ENCODE data around the gene PCDHGB5. TPM values are rescaled to one million over a fixed set of nuclear protein-coding genes. Genes with fewer than 3 reads are reported as not detected.

PCDHGB5 gene
- total and polyA plus RNA-seq, 2 donors (not counting 3 experiments of a cell fraction or from before 2014, with no cell fraction given), result 10.1 to 14.4 TPM

GRCh38 chr5:141373673-141374317 is 24.0 kb upstream of the PCDHGB5 start, which contains the start of gene PCDHGA6:
PCDHGA6 (plus strand) TSS chr5:141373891; CDS start chr5:141374084, 193 bp downstream.
- dilution Hi-C loops (cut with MboI; ENCODE audit: extremely low pct_ligation_motif_present, low sequenced_read_pairs) (no loop called here), intact Hi-C loops (cut with micrococcal nuclease) (loop anchor here (1.0 to 5.0 kb wide), 2 partner anchors 49 to 187 kb away; partner anchors contain the start of gene PCDHGA11)
- H3K4me3 ChIP-seq (replicated peaks in 1 of 3; ENCODE audit: insufficient read depth in 1 of 3, low read depth in 1 of 3, low read length in 3 of 3), result peak within 1 kb of the TSS in 2 of 3 experiments; percentile 31 to 41
- TF ChIP-seq EZH2 (IDR thresholded peaks at IDR 0.05; ENCODE audit: borderline replicate concordance, low read depth, low read length, severe bottlenecking), result no peak
- TF ChIP-seq, protein P1, sequence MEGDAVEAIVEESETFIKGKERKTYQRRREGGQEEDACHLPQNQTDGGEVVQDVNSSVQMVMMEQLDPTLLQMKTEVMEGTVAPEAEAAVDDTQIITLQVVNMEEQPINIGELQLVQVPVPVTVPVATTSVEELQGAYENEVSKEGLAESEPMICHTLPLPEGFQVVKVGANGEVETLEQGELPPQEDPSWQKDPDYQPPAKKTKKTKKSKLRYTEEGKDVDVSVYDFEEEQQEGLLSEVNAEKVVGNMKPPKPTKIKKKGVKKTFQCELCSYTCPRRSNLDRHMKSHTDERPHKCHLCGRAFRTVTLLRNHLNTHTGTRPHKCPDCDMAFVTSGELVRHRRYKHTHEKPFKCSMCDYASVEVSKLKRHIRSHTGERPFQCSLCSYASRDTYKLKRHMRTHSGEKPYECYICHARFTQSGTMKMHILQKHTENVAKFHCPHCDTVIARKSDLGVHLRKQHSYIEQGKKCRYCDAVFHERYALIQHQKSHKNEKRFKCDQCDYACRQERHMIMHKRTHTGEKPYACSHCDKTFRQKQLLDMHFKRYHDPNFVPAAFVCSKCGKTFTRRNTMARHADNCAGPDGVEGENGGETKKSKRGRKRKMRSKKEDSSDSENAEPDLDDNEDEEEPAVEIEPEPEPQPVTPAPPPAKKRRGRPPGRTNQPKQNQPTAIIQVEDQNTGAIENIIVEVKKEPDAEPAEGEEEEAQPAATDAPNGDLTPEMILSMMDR (IDR thresholded peaks at IDR 0.05; ENCODE audit: extremely low read depth in 1 of 2, insufficient read depth in 1 of 2, low read depth in 1 of 2, low read length in 2 of 2), result peak; percentile 40 to 48
- no peaks in the 10 kb centered on the region for H3K36me3 ChIP-seq (ENCODE audit: control insufficient read depth in 2 of 2, extremely low read depth in 1 of 2, insufficient read depth in 2 of 2, low read length in 2 of 2)
- no peak within 1 kb of the TSS for H3K9ac ChIP-seq (replicated peaks; ENCODE audit: extremely low read depth, insufficient read depth, low read length)
- TSS peak; percentile 20 for BruUV-seq (replicated peaks)
- peaks cover 30 to 77% of the 10 kb centered on the region in 2 experiments for H3K27me3 ChIP-seq (ENCODE audit: control insufficient read depth in 2 of 2, insufficient read depth in 2 of 2, low read length in 2 of 2)
- H3K9me3 ChIP-seq (replicated peaks; ENCODE audit: control insufficient read depth, insufficient read depth, low read length), result no peaks in the 10 kb centered on the region
- FAIRE-seq (peak; percentile 74), DNase-seq (ENCODE audit: low read depth, low spot score) (peak; percentile 49)
- peak within 1 kb of the TSS; percentile 62 for H2AFZ ChIP-seq (ENCODE audit: low read depth, low read length)
- no peak within 1 kb of the TSS for H3K27ac ChIP-seq (ENCODE audit: insufficient read depth, low read depth, low read length)
- no peaks in the 10 kb centered on the region for H4K20me1 ChIP-seq (replicated peaks; ENCODE audit: control insufficient read depth, extremely low read depth, insufficient read depth, low read length)
- POLR2A ChIA-PET, result no interaction called here
- peak within 1 kb of the TSS; percentile 52 for H3K4me2 ChIP-seq (ENCODE audit: insufficient read depth, low read length)
- no peaks in the 10 kb centered on the region for H3K79me2 ChIP-seq (ENCODE audit: control insufficient read depth, insufficient read depth, low read length)
- no peaks in the 10 kb centered on the region for H3K4me1 ChIP-seq (ENCODE audit: control insufficient read depth, extremely low read depth, insufficient read depth, low read length)
- no peaks in the 10 kb centered on the region for H3K9me1 ChIP-seq (replicated peaks; ENCODE audit: control insufficient read depth, extremely low read depth, insufficient read depth, low read length)
- CTCF ChIA-PET, result interaction anchor here (0.6 to 3.2 kb wide), 21 partner anchors 9 to 194 kb away, joined by 3 to 41 read pairs (median 4); partner anchors contain the start of genes PCDHB14, PCDHGA10, PCDHGA11 and PCDHGA12

DNA sequence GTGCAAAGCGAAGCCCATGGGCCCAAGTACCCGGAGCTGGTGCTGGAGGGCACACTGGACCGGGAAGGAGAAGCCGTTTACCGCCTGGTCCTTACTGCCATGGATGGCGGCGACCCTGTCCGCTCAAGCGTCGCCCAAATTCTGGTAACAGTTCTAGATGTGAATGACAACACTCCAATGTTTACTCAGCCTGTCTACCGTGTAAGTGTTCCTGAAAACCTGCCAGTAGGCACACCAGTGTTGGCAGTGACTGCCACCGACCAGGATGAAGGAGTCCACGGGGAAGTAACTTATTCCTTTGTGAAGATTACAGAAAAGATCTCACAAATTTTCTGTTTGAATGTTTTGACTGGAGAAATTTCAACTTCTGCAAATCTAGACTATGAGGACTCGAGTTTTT is 23.1 kb upstream of the PCDHGB5 start:
- no peak overlapping the region for H3K9ac ChIP-seq (replicated peaks; ENCODE audit: extremely low read depth, insufficient read depth, low read length)
- DNase-seq (ENCODE audit: low read depth, low spot score) (no peak), FAIRE-seq (no peak)
- intact Hi-C loops (cut with micrococcal nuclease) (loop anchor here (5.0 kb wide), 1 partner anchor 48 kb away; the partner anchor contains the start of gene PCDHGA11), dilution Hi-C loops (cut with MboI; ENCODE audit: extremely low pct_ligation_motif_present, low sequenced_read_pairs) (no loop called here)
- H3K36me3 ChIP-seq (ENCODE audit: control insufficient read depth in 2 of 2, extremely low read depth in 1 of 2, insufficient read depth in 2 of 2, low read length in 2 of 2), result no peaks in the 10 kb centered on the region
- H3K27me3 ChIP-seq (ENCODE audit: control insufficient read depth in 2 of 2, insufficient read depth in 2 of 2, low read length in 2 of 2), result peaks cover 32 to 72% of the 10 kb centered on the region in 2 experiments
- H3K27ac ChIP-seq (ENCODE audit: insufficient read depth, low read depth, low read length), result no peak overlapping the region
- CTCF ChIA-PET, result interaction anchor here (0.9 to 3.2 kb wide), 17 partner anchors 8 to 193 kb away, joined by 3 to 41 read pairs (median 4); partner anchors contain the start of genes PCDHB14, PCDHGA10, PCDHGA12 and PCDHGA3
- H3K9me3 ChIP-seq (replicated peaks; ENCODE audit: control insufficient read depth, insufficient read depth, low read length), result no peaks in the 10 kb centered on the region
- no peak overlapping the region for H3K4me3 ChIP-seq (replicated peaks in 1 of 3; ENCODE audit: insufficient read depth in 1 of 3, low read depth in 1 of 3, low read length in 3 of 3)
- POLR2A ChIA-PET, result no interaction called here
- H4K20me1 ChIP-seq (replicated peaks; ENCODE audit: control insufficient read depth, extremely low read depth, insufficient read depth, low read length), result no peaks in the 10 kb centered on the region
- no peaks in the 10 kb centered on the region for H3K79me2 ChIP-seq (ENCODE audit: control insufficient read depth, insufficient read depth, low read length)
- no peak overlapping the region for H3K4me2 ChIP-seq (ENCODE audit: insufficient read depth, low read length)
- H2AFZ ChIP-seq (ENCODE audit: low read depth, low read length), result no peak overlapping the region
- H3K9me1 ChIP-seq (replicated peaks; ENCODE audit: control insufficient read depth, extremely low read depth, insufficient read depth, low read length), result no peaks in the 10 kb centered on the region
- no peak for TF ChIP-seq JUN (IDR thresholded peaks at IDR 0.05; ENCODE audit: borderline replicate concordance, insufficient read depth, insufficient read length, low read depth)
- TF ChIP-seq POLR2A (IDR thresholded peaks at IDR 0.05; ENCODE audit: low read depth, low read length), result no peak
- TF ChIP-seq FOS (IDR thresholded peaks at IDR 0.05; ENCODE audit: borderline replicate concordance, insufficient read depth, low read length), result no peak
- no peak for TF ChIP-seq EZH2 (IDR thresholded peaks at IDR 0.05; ENCODE audit: borderline replicate concordance, low read depth, low read length, severe bottlenecking)
- no peak for TF ChIP-seq MAX (IDR thresholded peaks at IDR 0.05; ENCODE audit: insufficient read depth, insufficient read length)
- no peak for TF ChIP-seq GATA2 (IDR thresholded peaks at IDR 0.05; ENCODE audit: insufficient read depth, insufficient read length, low read depth, low read length)
- TF ChIP-seq MYC (IDR thresholded peaks at IDR 0.05; ENCODE audit: low read depth, low read length), result no peak
- TF ChIP-seq, protein P1 (IDR thresholded peaks at IDR 0.05; ENCODE audit: extremely low read depth in 1 of 2, insufficient read depth in 1 of 2, low read depth in 1 of 2, low read length in 2 of 2), result no peak
- no TSS peak for BruUV-seq (replicated peaks)
- no peaks in the 10 kb centered on the region for H3K4me1 ChIP-seq (ENCODE audit: control insufficient read depth, extremely low read depth, insufficient read depth, low read length)
